HG03469 (cell line): ENCODE measurements around the gene CERKL.
"Not testable (repeated sequence)": the region's sequence is repeated elsewhere in the genome, so short reads cannot be mapped to it uniquely, and the experiment has no call there.

ENCODE experiments used
- ATAC-seq: cut with Tn5 transposase; IDR thresholded peaks from one replicate; pipeline ENCODE4 v1.9.1; 2021; ENCODE audit warnings: mild to moderate bottlenecking, moderate library complexity, moderate number of reproducible peaks; ENCODE audit not compliant: unreplicated experiment

The CERKL gene, protein sequence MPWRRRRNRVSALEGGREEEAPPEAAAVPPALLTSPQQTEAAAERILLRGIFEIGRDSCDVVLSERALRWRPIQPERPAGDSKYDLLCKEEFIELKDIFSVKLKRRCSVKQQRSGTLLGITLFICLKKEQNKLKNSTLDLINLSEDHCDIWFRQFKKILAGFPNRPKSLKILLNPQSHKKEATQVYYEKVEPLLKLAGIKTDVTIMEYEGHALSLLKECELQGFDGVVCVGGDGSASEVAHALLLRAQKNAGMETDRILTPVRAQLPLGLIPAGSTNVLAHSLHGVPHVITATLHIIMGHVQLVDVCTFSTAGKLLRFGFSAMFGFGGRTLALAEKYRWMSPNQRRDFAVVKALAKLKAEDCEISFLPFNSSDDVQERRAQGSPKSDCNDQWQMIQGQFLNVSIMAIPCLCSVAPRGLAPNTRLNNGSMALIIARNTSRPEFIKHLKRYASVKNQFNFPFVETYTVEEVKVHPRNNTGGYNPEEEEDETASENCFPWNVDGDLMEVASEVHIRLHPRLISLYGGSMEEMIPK

DNA sequence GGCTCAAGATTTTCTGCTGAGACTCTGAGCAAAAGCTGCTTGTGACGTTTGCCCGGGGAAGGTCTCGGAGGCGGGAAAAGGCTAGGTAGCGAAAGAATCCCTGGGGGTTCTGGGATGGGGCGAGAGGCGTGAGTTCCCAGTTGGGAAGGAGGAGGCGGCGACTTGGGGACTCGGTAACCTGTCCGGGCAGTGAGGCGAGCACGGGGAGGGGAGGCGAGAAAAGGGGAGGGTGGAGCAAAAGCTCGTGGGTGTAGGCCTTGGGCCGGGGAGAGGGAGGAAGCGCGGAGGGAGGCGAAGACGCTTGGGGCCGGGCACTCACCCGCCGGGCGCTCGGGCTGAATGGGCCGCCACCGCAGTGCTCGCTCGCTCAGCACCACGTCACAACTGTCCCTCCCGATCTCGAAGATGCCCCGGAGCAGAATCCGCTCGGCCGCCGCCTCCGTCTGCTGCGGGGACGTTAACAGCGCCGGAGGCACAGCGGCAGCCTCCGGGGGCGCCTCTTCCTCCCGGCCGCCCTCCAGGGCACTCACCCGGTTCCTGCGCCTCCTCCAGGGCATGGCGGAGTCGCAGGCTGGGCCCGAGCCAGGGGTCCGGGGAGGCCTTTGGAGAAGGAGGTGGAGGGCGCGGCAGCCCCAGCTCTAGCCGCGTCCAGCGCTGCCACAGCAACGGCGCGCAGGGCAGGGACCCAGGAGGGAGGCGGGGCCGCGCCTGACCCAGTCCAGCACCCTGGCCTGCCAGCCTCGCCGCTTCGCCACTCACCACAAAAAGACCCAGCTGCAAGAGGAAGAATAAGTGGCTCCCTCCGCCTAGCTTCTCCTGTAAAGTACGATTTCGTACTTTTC lies at the start of gene CERKL:
TSS of gene CERKL (minus strand) at position 656 of the 842 bp plus-strand sequence. CDS start at position 557, 99 bp downstream.
- peak; percentile 42 for ATAC-seq

DNA sequence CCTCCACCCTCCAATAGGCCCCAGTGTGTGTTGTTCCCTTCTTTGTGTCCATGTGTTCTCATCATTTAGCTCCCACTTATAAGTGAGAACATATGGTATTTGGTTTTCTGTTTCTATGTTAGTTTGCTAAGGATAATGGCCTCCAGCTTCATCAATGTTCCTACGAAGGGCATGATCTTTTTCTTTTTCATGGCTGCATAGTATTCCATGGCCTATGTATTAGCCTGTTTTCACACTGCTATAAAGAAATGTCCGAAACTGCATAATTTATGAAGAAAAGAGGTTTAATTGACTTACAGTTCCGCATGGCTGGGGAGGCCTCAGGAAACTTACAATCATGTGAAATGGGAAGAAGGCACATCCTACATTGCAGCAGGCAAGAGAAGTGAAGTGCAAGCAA lies 45.6 kb upstream of the CERKL start:
- ATAC-seq, result not testable (repeated sequence)

DNA sequence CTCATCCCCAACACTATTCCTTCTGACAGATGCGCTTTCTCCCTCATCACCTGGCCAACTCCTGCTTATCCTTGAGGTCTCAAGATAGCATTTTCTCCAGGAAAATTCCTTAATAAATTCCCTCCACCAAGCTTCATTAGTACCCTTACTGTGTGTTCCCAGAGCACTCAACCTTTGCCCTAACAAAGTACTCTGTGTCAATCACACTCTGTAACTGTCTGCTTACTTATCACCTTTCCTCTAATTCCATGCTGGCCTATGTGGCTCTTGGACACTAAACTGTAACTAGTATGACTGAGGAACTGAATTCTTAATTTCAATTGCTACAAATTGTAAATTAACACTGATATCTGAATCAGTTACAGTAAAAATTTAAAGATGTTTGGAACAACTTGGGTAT lies 41.3 kb upstream of the CERKL start:
- no peak for ATAC-seq

DNA sequence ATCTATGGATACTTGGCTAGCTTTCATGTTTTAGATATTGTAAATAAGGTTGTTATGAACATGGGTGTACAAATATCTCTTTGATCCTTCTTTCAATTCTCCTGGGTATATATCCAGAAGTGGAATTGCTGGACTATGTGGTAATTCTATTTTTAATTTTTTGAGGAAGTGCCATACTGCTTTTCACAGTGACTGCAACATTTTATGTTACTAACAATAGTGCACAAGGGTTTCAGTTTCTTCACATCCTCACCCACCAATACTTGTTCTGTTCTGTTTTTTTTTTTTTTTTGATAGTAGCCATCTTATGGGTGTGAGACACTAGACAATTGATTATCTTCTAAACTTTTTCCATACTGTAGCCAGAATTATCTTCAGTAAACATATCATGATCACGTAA lies 40.7 kb upstream of the CERKL start:
- no peak for ATAC-seq

DNA sequence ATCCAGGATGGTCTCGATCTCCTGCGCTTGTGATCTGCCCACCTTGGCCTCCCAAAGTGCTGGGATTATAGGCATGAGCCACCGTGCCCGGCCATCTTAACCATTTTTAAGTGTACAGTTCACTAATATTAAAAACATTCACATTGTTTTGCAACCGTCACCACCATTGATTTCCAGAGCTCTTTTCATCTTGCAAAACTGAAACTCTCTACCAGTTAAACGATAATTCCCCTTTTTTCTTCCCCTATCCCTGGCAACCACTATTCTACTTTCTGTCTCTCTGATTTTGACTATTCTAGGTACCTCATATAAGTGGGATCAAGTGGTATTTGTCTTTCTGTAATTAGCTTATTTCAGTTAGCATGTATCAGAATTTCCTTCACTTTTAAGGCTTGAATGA lies 40.2 kb upstream of the CERKL start:
- ATAC-seq, result no peak

DNA sequence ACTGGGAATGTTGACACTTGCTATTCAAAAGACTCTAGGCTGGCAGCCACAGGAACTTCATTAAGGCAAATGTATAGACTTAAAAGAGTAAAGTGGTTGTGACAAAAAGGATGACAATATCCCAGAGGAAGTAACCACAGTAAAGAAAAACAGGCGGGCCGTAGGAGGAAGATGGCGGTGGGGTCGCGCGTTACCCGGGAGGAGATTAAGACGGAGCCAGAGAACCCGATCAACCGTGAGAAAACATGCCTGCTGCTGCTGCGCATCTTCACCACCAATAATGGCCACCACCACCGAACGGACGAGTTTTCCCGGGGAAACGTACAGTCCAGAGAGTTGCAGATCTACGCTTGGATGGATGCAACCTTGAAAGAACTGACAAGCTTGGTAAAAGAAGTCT lies 37.4 kb upstream of the CERKL start:
- no peak for ATAC-seq

DNA sequence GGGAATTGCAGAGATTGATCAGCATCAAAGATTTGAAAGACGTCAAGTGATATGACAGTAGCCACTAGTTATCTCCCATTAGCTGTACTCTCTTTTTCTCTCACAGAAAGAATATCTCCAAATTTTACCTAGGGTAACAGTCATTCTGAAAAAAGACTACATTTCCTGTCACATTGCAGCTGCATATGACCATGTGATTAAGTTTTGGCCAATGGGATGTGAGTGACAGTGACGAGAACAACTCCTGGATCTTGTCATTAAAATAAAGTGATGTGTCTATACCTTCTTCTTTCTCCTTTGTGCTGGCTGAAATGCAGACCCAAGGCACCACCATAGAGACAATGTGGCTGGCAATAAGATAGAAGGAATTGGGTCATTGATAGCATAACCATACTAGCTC lies 34.0 kb upstream of the CERKL start:
- no peak for ATAC-seq

DNA sequence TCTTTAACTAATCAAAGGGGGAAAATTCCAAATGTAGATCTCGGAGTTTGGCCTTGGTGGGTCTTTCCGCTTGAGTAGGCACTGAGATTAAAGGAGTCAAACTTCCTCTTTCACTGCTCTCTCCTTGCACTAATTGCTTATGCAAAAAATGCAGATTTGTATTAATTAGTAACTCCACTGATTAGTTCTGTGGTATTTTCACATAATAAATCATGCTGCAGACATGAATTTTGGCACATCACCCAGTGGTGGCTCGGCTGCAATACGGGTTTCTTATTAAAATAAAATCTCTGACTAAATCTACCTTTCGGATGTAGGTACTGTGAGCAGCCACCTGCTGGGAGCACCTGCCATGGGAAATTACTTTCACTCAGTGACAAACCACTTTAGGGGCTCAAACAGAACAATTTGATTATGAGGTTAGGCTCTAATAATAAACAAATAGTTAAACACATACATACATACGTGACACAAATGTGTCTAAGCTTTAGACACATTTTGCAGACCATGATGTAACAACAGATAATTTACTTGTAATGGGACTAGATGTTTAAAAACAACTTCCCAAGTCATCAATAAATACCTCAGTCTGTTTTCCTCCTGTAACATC lies 29.8 kb upstream of the CERKL start:
- ATAC-seq, result no peak

DNA sequence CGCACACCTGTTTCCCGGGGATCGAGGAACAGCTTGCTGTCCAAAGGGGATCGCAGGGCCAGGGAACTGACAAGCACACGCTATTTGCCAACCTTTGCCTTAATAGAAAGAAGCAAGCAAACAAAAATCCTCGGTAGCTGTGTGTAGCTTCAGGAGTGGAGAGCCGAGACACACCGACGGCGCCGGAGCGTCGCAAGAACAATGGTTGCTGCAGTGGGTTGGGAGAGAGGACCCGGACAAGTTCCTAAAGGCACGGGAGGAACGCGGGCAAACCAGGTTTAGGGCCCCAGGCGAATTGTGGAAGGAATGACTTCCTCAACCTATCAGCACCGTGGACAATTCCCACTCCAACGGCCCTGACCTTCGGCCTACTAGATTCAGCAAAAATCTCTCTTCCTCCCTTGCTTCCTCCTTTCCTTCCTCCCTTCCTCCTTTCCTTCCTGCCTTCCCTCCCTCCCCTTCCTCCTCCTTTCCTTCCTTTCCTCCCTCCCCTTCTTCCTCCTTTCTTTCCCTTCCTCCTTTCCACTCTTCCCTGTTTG lies 28.3 kb upstream of the CERKL start:
- no peak for ATAC-seq

DNA sequence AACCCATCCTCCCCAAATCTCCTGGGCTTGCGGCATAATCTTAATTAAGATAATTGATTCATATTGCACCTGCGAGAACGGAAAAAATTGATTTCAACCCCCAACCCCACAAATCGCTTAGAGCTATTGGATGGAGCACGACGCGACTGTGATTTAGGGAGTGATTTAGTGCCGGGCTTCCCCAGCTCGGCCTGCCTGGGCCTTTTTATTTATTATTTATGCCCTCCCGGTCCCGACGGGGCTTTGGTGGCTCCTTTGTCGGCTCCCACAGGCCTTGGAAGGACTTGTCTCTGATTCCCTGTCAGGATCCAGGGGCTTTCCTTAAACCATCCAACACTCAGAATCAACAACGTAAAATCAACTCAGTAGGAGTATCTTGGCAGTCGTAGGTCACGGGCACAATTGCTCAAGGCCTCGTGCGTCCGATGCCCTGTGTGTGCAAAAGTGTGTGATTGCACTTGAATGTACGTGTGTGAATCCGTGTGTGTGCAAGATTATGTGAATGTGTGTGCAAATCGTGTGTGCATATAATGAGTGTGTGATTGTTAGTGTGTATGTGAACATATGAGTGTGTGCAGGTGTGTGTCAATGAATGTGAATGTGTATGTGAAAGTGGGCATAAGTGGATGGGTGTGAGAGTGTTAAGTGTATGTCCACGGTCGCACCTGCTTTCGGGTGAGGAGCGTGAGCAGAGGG lies 27.7 kb upstream of the CERKL start:
- no peak for ATAC-seq

DNA sequence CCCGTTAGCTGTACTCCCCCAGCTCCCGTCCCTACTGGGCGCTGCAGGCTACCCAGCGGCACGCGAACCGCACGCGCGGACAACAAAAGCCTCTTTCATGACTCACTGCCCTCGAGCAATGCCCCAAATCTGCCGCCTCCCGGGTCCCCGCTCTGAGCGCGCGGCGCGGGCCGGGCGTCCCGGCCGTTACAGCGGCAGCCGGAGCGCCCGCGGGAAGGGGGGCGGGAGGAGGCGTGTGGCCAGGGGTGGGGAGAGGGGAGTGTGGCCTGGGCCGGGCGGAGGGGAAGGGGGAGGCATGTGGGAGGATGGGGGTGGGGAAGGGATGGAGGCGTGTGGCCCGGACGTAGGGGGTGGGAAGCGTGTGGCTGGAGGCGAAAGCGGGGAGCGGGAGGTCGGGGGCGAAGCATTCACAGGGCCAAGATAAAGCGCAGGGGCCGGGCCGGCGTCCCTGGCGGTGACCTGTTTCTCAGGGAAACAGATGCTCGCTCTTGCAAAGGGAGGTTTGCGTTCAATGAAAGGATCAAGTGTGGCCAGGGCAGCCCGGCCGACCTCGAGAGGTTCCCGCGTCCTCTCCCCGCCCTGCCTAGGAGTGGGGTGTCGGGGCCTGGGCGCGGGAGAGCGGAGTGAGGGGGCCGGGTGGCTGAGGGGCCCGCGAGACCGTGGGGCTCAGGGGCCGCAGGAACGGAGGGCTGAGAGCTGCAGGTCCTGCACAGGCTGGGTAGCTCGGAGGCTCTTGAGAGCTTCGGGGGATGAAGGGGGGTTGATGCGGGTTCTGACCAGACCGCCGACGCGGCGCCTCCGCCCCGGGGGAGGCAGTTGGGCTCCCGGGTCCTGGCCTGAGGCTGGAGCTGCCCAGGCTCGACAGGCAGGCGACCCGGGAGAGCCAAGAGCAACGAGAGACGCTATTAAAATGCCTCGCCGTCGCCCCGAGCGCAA lies 26.9 kb upstream of the CERKL start:
- ATAC-seq, result no peak

DNA sequence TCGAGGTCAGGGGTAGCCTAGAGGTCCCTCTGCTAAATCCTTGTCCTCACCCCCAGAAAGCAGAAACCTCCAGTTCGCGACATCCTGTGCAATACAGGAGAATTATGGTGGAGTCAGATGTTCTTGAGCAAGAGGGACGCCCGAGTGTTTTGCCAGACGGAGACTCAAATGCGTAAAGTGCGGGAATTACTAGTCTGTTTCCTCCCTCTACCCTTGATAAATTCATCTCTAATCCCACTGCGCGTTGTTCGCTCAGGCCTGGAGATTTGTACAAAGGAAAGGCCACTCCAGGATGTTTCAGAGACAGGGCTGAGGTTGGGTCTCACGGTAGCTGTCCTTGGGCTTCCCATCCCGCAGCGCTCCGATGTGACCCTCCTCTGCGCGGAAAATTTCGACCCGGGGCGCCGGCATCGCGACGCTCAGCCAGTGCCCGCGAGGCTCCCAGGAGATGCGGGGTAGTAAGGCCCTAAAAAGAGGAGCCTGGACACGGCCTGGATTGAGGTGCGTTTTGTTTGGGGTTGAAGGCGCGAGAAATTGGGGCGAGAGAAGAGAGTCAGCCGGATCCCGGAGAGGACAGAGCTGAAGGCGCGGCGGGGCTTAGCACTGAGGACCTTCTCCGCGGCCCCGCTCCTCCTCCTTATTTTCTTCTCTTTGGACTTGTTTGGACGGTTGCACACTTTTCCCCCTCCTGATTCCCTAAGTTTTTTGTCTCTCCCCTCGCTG lies 26.1 kb upstream of the CERKL start:
- ATAC-seq, result no peak

DNA sequence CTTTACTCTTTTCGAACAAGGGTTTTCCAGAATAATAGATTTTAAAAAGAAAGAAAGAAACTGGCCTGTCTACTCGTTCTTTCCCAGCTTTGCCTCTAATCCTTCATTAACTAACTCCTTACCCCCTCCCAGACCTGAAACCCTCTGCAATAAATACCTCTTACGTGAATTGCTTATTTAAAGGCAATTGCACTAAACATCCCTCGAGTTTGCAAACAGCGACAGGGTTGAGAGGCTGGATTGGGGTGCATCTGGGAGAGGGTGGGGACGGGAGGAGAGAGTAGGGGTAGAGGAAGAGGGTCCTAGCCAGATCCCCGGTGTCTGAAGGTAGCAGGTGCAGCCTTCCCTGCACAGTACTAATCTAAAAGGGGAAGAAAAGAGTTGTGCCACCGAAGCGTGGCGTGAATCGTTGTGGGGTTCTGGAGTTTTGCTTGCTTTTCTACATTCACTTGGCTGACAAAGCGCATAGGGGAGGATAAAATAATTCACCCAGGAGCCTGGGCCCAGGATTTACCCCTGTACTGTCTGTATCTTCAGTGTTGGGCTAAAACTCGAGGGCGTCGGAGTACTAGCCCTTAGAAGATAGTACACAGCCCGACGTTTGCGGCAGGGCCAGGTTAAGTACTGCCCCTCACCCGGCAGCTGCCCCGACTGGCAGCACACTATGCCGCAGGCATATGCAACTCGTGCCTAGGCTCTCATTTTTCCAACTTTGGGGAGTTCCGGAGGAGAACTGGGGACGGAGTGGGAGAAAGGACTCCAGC lies 25.3 kb upstream of the CERKL start:
- ATAC-seq, result no peak

DNA sequence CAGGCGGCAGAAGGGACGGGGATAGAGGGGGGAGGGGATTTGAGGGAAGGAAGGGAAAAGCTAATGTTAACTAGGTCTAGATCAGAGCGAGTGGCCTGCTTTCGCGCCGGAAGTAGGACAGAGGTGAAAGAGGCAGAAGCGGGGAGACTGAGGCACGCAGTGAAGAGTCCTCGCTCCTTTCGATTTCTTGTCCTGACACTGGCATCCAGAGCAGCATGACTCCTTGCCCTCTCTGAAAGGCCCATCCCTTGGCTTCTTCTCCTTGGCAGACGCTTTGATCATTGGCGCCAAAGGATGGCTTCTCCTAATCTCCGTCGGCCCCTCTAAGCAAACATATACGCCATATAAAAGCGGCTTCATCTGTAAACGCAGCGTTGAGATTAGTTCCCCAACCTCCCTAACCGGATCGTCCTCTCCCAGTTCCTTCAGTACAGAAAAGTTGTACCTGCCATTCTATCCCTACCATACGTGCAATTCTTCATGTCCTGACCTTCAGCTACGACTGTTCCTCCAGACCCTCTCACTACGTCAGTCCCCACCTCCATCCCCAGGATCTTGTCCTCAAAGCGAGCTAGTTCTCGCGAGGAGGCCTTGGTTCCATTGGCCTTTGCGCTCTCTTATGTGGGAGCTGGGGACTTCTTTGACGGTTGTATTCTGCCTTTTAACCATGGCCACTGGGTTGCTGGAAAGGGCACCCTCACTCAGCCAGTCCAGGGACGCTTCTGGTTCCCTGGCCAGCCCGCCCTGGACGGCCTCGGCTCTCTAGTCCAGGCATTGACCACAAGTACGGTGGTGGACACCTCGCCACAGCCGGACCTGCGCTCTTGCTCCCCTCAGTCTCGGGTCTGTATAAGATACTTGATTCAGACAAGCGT lies 24.3 kb upstream of the CERKL start:
- ATAC-seq, result no peak

DNA sequence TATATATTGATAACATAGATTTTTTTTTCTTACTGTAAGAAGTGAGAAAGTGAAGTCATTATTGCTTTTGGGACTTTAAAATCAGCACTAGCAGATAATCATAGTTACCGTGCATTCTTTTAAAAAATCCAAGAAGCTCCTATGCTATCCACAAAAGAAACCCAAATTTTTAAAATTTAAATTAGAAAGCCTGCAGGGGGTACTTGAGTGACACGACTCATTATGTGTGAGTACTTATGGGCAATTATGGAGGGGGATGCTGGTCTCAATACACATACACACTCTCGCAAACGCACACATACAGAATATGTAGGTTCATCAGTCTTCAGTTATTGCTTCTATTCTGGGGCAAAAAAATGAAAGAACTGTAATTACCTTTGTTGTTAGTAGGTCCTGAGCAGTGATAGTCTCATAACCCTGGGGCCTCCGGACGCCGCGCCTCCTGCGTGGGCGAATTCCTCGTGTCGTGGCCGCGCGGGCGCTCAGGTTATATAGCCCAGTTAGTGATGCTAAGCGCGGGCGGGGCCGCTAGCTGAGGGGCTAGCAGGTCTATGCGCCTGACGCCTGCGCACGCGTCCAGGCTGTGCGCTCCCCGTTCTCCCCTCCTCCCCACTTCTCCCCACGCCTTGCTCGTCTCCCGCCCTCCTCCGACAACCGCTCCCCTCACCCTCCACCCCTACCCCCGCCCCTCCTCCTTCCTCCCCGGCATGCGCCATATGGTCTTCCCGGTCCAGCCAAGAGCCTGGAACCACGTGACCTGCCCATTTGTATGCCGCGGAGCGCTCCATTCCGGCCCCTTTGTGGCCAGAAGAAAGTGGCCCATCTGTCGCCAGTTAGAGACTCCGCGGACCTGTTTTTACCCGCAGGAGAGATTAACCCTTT lies 23.4 kb upstream of the CERKL start, which contains the start of gene NEUROD1:
TSS of gene NEUROD1 (minus strand) at position 463 of the 882 bp plus-strand sequence. CDS start 1,657 bp downstream, outside the sequence.
- ATAC-seq, result no peak

DNA sequence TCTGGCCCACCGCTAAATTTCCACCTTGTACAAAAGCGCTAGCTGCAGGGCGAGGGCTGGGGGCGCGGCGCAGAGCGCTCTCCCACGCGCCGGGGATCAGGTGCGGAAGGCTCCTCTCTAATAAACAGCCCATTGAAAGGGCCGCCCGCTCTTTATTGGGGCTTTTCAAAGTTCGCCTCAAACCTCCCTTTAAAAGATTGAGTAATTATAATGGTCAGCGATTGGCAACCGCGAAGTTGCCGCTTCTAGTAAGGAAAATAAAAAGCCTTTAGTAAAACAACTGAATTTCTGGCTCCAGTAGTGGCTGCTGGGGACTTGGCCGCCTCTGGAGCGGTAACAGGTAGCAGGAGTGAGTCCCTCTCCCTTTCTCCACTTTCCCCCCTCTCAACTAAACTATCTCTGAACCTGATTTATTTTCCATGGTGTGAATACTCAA lies 22.7 kb upstream of the CERKL start:
- ATAC-seq, result no peak
